OCI-LY1 (cell line): ENCODE results near the gene COX6B2.

Source experiments
- H2AFZ ChIP-seq: fragments of 200-600 bp; sonication (generic), shearing (Covaris generic); 2 replicates; pipeline ENCODE4 v1.6.0; 2014; ENCODE audit warnings: antibody characterized with exemption, mild to moderate bottlenecking, low read length
- H3F3A ChIP-seq: fragments of 200-600 bp; sonication (generic), shearing (Covaris generic); 2 replicates; pipeline ENCODE4 v1.6.0; 2014; ENCODE audit warnings: mild to moderate bottlenecking, antibody characterized with exemption, low read length, moderate library complexity; ENCODE audit not compliant: insufficient read depth
- H3K27ac ChIP-seq: fragments of 200-600 bp; sonication (generic); 2 replicates; pipeline ENCODE4 v1.5.1; 2014; ENCODE audit warnings: low read length, mixed run types, mild to moderate bottlenecking, low read depth; ENCODE audit not compliant: poor library complexity, severe bottlenecking
- H3K27me3 ChIP-seq: fragments of 200-600 bp; sonication (generic); 2 replicates; pipeline ENCODE4 v1.6.0; 2014; ENCODE audit warnings: antibody characterized with exemption, mild to moderate bottlenecking, low read length, moderate library complexity; ENCODE audit not compliant: insufficient read depth
- H3K36me3 ChIP-seq: fragments of 200-600 bp; sonication (generic); 2 replicates; pipeline ENCODE4 v1.6.1; 2014; ENCODE audit warnings: mild to moderate bottlenecking, antibody characterized with exemption, low read length, moderate library complexity, mixed read lengths; ENCODE audit not compliant: insufficient read depth
- H3K4me1 ChIP-seq: fragments of 200-600 bp; sonication (generic); 2 replicates; pipeline ENCODE4 v1.5.1; 2014; ENCODE audit warnings: mild to moderate bottlenecking, low read length, moderate library complexity; ENCODE audit not compliant: insufficient read depth, severe bottlenecking
- H3K4me2 ChIP-seq: fragments of 200-600 bp; sonication (generic), shearing (Covaris generic); 2 replicates; pipeline ENCODE4 v1.6.1; 2014; ENCODE audit warnings: low read length
- H3K4me3 ChIP-seq: fragments of 200-600 bp; sonication (generic); 2 replicates; pipeline ENCODE4 v1.5.1; 2014; ENCODE audit warnings: low read length, low read depth, mild to moderate bottlenecking, mixed read lengths; ENCODE audit not compliant: poor library complexity, severe bottlenecking
- H3K79me2 ChIP-seq: fragments of 200-600 bp; shearing (Covaris generic); 2 replicates; pipeline ENCODE4 v1.6.1; 2016; ENCODE audit warnings: mixed run types, low read length, mixed read lengths; ENCODE audit not compliant: insufficient read depth
- H3K9ac ChIP-seq: fragments of 200-600 bp; sonication (generic), shearing (Covaris generic); 2 replicates; pipeline ENCODE4 v1.6.1; 2014; ENCODE audit warnings: mild to moderate bottlenecking, low read length, mixed read lengths
- H3K9me2 ChIP-seq: fragments of 200-600 bp; sonication (generic), shearing (Covaris generic); 2 replicates; pipeline ENCODE4 v1.6.1; 2014; ENCODE audit warnings: low read depth, mild to moderate bottlenecking, low read length, mixed read lengths
- H3K9me3 ChIP-seq: fragments of 200-600 bp; shearing (Covaris generic); 2 replicates; pipeline ENCODE4 v1.6.1; 2014; ENCODE audit warnings: low read length, mixed read lengths
- H4K20me1 ChIP-seq: fragments of 200-600 bp; sonication (generic), shearing (Covaris generic); 2 replicates; pipeline ENCODE4 v1.6.0; 2016; ENCODE audit warnings: mild to moderate bottlenecking, low read length; ENCODE audit not compliant: insufficient read depth
- CTCF ChIP-seq: fragments of 200-600 bp; sonication (generic), shearing (Covaris generic); IDR thresholded peaks from 2 replicates; pipeline ENCODE4 v1.5.1; 2017; ENCODE audit warnings: mild to moderate bottlenecking, antibody characterized with exemption, low read length, moderate library complexity, mixed read lengths
- EZH2 ChIP-seq: fragments of 200-600 bp; sonication (generic), shearing (Covaris generic); IDR thresholded peaks from 2 replicates; pipeline ENCODE4 v1.8.0; 2017; ENCODE audit warnings: borderline replicate concordance, mixed run types, mild to moderate bottlenecking, antibody characterized with exemption, low read length, moderate library complexity, mixed read lengths

The COX6B2 gene

GRCh38 chr19:55370305-55370988, 15.9 kb upstream of the COX6B2 start, which contains the start of gene IL11:
TSS of gene IL11 (minus strand) at chr19:55370463. CDS start at chr19:55370310, 153 bp downstream.
- Histone ChIP-seq H3K4me3 (no peak within 1 kb of the TSS), H3K4me1 (peaks cover 4% of the 10 kb centered on the region), H4K20me1 (no peaks in the 10 kb centered on the region), H3K9me3 (no peaks in the 10 kb centered on the region), H3K36me3 (no peaks in the 10 kb centered on the region), H3K27me3 (peaks cover 6% of the 10 kb centered on the region; the same call in 1 of the 2 replicates), H3K27ac (no peak within 1 kb of the TSS), H3K79me2 (no peaks in the 10 kb centered on the region), H2AFZ (no peak within 1 kb of the TSS), H3K9me2 (no peaks in the 10 kb centered on the region), H3K9ac (no peak within 1 kb of the TSS), H3K4me2 (peak within 1 kb of the TSS; percentile 48; the same call in 1 of the 2 replicates), H3F3A (no peaks in the 10 kb centered on the region)
- no peak for TF ChIP-seq EZH2
- TF ChIP-seq CTCF: no peak

GRCh38 chr19:55369653-55370304, 15.3 kb upstream of the COX6B2 start:
- Histone ChIP-seq H3K9ac (no peak overlapping the region), H3F3A (no peaks in the 10 kb centered on the region), H3K36me3 (no peaks in the 10 kb centered on the region)

More at GRCh38 chr19:55369653-55370304, 15.3 kb upstream of the COX6B2 start:
- Histone ChIP-seq H3K4me3 (no peak overlapping the region), H4K20me1 (no peaks in the 10 kb centered on the region), H3K4me2 (peak overlapping the region; percentile 48; the same call in 1 of the 2 replicates), H3K27me3 (peaks cover 8% of the 10 kb centered on the region; the same call in 1 of the 2 replicates), H3K79me2 (no peaks in the 10 kb centered on the region), H3K9me2 (no peaks in the 10 kb centered on the region), H3K4me1 (peaks cover 4% of the 10 kb centered on the region), H2AFZ (no peak overlapping the region), H3K9me3 (no peaks in the 10 kb centered on the region), H3K27ac (no peak overlapping the region)
- TF ChIP-seq EZH2 (no peak), CTCF (no peak)
